H1 (cell line): Measurements from ENCODE around the gene SOST. TPM values are rescaled to one million over a fixed set of nuclear protein-coding genes. Genes with fewer than 3 reads are reported as not detected.

Source experiments
- CTCF ChIA-PET: fragments of 300-600 bp; sonication (Branson Sonifier 250); formaldehyde crosslinking; loops from one replicate; lab custom pipeline; 2021; ENCODE audit not compliant: partially characterized antibody; lab: Charles Lee
- POLR2A ChIA-PET: fragments of 300-600 bp; sonication (Branson Sonifier 250); formaldehyde crosslinking; loops from one replicate; lab custom pipeline; 2021; ENCODE audit warnings: inconsistent platforms; ENCODE audit not compliant: partially characterized antibody; lab: Charles Lee
- DNase-seq, 2 experiments: peaks; one replicate each; pipeline versions ENCODE4 v3.0.0 to v3.0.0-alpha.2; 2010 to 2022; ENCODE audit warnings: low spot score in 2 of 2, low read depth in 1 of 2, mixed read lengths in 1 of 2
- FAIRE-seq: peaks from 2 replicates; lab custom pipeline; 2011; peaks lifted over from hg19 to GRCh38; lab: Jason Lieb, UNC
- H2AFZ ChIP-seq: 2 replicates; pipeline ENCODE4 v1.8.1; 2012; ENCODE audit warnings: low read length, inconsistent platforms
- H2AK5ac ChIP-seq: 2 replicates; pipeline ENCODE4 v1.6.1; 2013; ENCODE audit warnings: low read depth, low read length
- H2BK120ac ChIP-seq: replicated peaks from 2 replicates; pipeline ENCODE3; 2013; ENCODE audit warnings: low read depth, low read length, inconsistent platforms
- H2BK12ac ChIP-seq: 2 replicates; pipeline ENCODE4 v1.6.1; 2013; ENCODE audit warnings: low read depth, low read length
- H2BK15ac ChIP-seq: 2 replicates; pipeline ENCODE4 v1.6.1; 2013; ENCODE audit warnings: low read length
- H2BK20ac ChIP-seq: 2 replicates; pipeline ENCODE4 v1.6.1; 2013; ENCODE audit warnings: low read length
- H2BK5ac ChIP-seq: 2 replicates; pipeline ENCODE4 v1.6.1; 2013; ENCODE audit warnings: low read depth, low read length
- H3K14ac ChIP-seq: 2 replicates; pipeline ENCODE4 v1.6.1; 2013; ENCODE audit warnings: inconsistent platforms; ENCODE audit not compliant: insufficient read length
- H3K18ac ChIP-seq: 2 replicates; pipeline ENCODE4 v1.6.1; 2013; ENCODE audit warnings: low read length; ENCODE audit errors: extremely low read depth
- H3K23ac ChIP-seq: 2 replicates; pipeline ENCODE4 v1.6.1; 2013; ENCODE audit warnings: inconsistent platforms; ENCODE audit not compliant: insufficient read length
- H3K23me2 ChIP-seq: 2 replicates; pipeline ENCODE4 v1.6.1; 2013; ENCODE audit warnings: low read depth, low read length
- H3K27ac ChIP-seq: 2 replicates; pipeline ENCODE4 v1.6.1; 2011; ENCODE audit warnings: low read depth, low read length, inconsistent platforms
- H3K27me3 ChIP-seq, 4 experiments: replicated peaks in 1 of 4; 1 replicate in 1 of 4; 2 replicates in 3 of 4; pipeline versions ENCODE4 v1.6.1 to v1.8.1; 2011 to 2013; ENCODE audit warnings: low read length in 3 of 4, mild to moderate bottlenecking in 3 of 4, inconsistent platforms in 2 of 4, mixed read lengths in 2 of 4, moderate library complexity in 1 of 4; ENCODE audit not compliant: control insufficient read depth in 3 of 4, insufficient read depth in 3 of 4; ENCODE audit errors: extremely low read depth in 1 of 4
- H3K36me3 ChIP-seq, 4 experiments: 2 replicates each; pipeline versions ENCODE4 v1.6.1 to v1.8.1; 2011 to 2013; ENCODE audit warnings: mild to moderate bottlenecking in 4 of 4, low read length in 3 of 4, moderate library complexity in 2 of 4, control low read depth in 1 of 4, inconsistent platforms in 1 of 4; ENCODE audit not compliant: insufficient read depth in 4 of 4, control insufficient read depth in 2 of 4
- H3K4ac ChIP-seq: replicated peaks from 2 replicates; pipeline ENCODE3; 2013; ENCODE audit warnings: low read length, low read depth, mixed read lengths, inconsistent platforms; ENCODE audit not compliant: insufficient read length
- H3K4me1 ChIP-seq, 4 experiments: replicated peaks in 1 of 4; 1 replicate in 1 of 4; 2 replicates in 3 of 4; pipeline versions ENCODE4 v1.6.1 to v1.8.1; 2011 to 2013; ENCODE audit warnings: low read length in 3 of 4, inconsistent platforms in 2 of 4, mixed read lengths in 1 of 4; ENCODE audit not compliant: insufficient read depth in 4 of 4, control insufficient read depth in 3 of 4
- H3K4me2 ChIP-seq, 2 experiments: 2 replicates each; pipeline versions ENCODE4 v1.6.1 to v1.8.1; 2011 to 2013; ENCODE audit warnings: low read depth in 2 of 2, low read length in 2 of 2, control low read depth in 1 of 2, inconsistent platforms in 1 of 2, mild to moderate bottlenecking in 1 of 2; ENCODE audit not compliant: insufficient read depth in 1 of 2
- H3K4me3 ChIP-seq, 4 experiments: fragments of 200-600, 300-600 bp in 1 of 4; sonication (generic), shearing (Covaris generic), sonication (Bioruptor Twin) in 1 of 4; 2 replicates each; pipeline versions ENCODE4 v1.5.1 to v1.8.1; 2011 to 2016; ENCODE audit warnings: low read length in 4 of 4, low read depth in 3 of 4, control low read depth in 2 of 4, inconsistent platforms in 2 of 4, mild to moderate bottlenecking in 2 of 4, mixed read lengths in 1 of 4, moderate library complexity in 1 of 4; ENCODE audit not compliant: insufficient read depth in 2 of 4; ENCODE audit errors: extremely low read depth in 1 of 4
- H3K56ac ChIP-seq: replicated peaks from 2 replicates; pipeline ENCODE3; 2013; ENCODE audit warnings: low read depth, mild to moderate bottlenecking, mixed read lengths, low read length, inconsistent platforms; ENCODE audit not compliant: insufficient read length
- H3K79me1 ChIP-seq: 2 replicates; pipeline ENCODE4 v1.6.1; 2013; ENCODE audit warnings: low read depth, low read length, control low read depth
- H3K79me2 ChIP-seq, 2 experiments: 2 replicates each; pipeline versions ENCODE4 v1.6.1 to v1.8.1; 2012 to 2013; ENCODE audit warnings: low read length in 2 of 2, mild to moderate bottlenecking in 2 of 2, inconsistent platforms in 1 of 2; ENCODE audit not compliant: insufficient read depth in 2 of 2, control insufficient read depth in 1 of 2
- H3K9ac ChIP-seq, 4 experiments: replicated peaks in 1 of 4; 1 replicate in 1 of 4; 2 replicates in 3 of 4; pipeline versions ENCODE4 v1.6.1 to v1.8.1; 2011 to 2013; ENCODE audit warnings: low read depth in 3 of 4, low read length in 3 of 4, control low read depth in 2 of 4, mild to moderate bottlenecking in 2 of 4, moderate library complexity in 2 of 4, inconsistent platforms in 1 of 4; ENCODE audit errors: extremely low read depth in 1 of 4
- H3K9me3 ChIP-seq, 2 experiments: 2 replicates each; pipeline versions ENCODE4 v1.6.1 to v1.8.1; 2012 to 2013; ENCODE audit warnings: mild to moderate bottlenecking in 2 of 2, moderate library complexity in 2 of 2, control low read depth in 1 of 2, inconsistent platforms in 1 of 2, low read depth in 1 of 2, low read length in 1 of 2, mixed read lengths in 1 of 2; ENCODE audit not compliant: insufficient read depth in 2 of 2
- H4K20me1 ChIP-seq, 2 experiments: replicated peaks in 1 of 2; 2 replicates each; pipeline versions ENCODE3 to v1.8.1; 2011 to 2013; ENCODE audit warnings: inconsistent platforms in 2 of 2, low read length in 2 of 2, mild to moderate bottlenecking in 1 of 2; ENCODE audit not compliant: insufficient read depth in 2 of 2, control insufficient read depth in 1 of 2
- H4K5ac ChIP-seq: 2 replicates; pipeline ENCODE4 v1.6.1; 2013; ENCODE audit warnings: low read length, low read depth, mixed read lengths, inconsistent platforms; ENCODE audit not compliant: insufficient read length
- H4K8ac ChIP-seq: 2 replicates; pipeline ENCODE4 v1.8.0; 2013; ENCODE audit warnings: mild to moderate bottlenecking, moderate library complexity, low read length, inconsistent platforms; ENCODE audit not compliant: insufficient read depth; ENCODE audit errors: extremely low read depth
- H4K91ac ChIP-seq: replicated peaks from 2 replicates; pipeline ENCODE3; 2013; ENCODE audit warnings: low read length, mixed read lengths, inconsistent platforms; ENCODE audit not compliant: insufficient read length
- BACH1 ChIP-seq: IDR thresholded peaks from 2 replicates; pipeline ENCODE4 v1.6.1; 2012; ENCODE audit warnings: low read length, improper control_type of control experiment
- FOSL1 ChIP-seq: IDR thresholded peaks from 2 replicates; pipeline ENCODE4 v1.6.1; 2011; ENCODE audit warnings: mild to moderate bottlenecking, low read depth, low read length, moderate library complexity; ENCODE audit not compliant: insufficient read depth
- GABPA ChIP-seq: IDR thresholded peaks from 2 replicates; pipeline ENCODE4 v1.6.1; 2011; ENCODE audit warnings: mild to moderate bottlenecking, low read length, moderate library complexity, borderline replicate concordance; ENCODE audit not compliant: insufficient read depth
- NANOG ChIP-seq: IDR thresholded peaks from 2 replicates; pipeline ENCODE4 v1.6.1; 2011; ENCODE audit warnings: low read length, low read depth, mild to moderate bottlenecking, inconsistent platforms; ENCODE audit not compliant: insufficient read depth, poor library complexity, severe bottlenecking
- POLR2AphosphoS5 ChIP-seq: IDR thresholded peaks from 2 replicates; pipeline ENCODE4 v1.6.1; 2011; ENCODE audit warnings: low read depth, low read length
- RFX5 ChIP-seq: IDR thresholded peaks from 2 replicates; pipeline ENCODE4 v1.6.1; 2011; ENCODE audit warnings: low read depth, low read length, improper control_type of control experiment, borderline replicate concordance
- RNF2 ChIP-seq: fragments of 200-900, 300-1000 bp; sonication (generic); IDR thresholded peaks from 2 replicates; pipeline ENCODE4 v1.7.1; 2016; ENCODE audit warnings: borderline replicate concordance, low read depth, mild to moderate bottlenecking, antibody characterized with exemption, low read length; ENCODE audit not compliant: poor library complexity, severe bottlenecking; ENCODE audit errors: missing control alignments
- SIRT6 ChIP-seq: IDR thresholded peaks from one replicate; pipeline ENCODE4 v1.7.1; 2012; ENCODE audit warnings: low read length, inconsistent platforms
- SP2 ChIP-seq: IDR thresholded peaks from 2 replicates; pipeline ENCODE4 v1.6.1; 2012; ENCODE audit warnings: mild to moderate bottlenecking, low read length, inconsistent platforms
- TBP ChIP-seq: IDR thresholded peaks from 2 replicates; pipeline ENCODE4 v1.6.1; 2011; ENCODE audit warnings: low read depth, low read length, improper control_type of control experiment
- ZNF274 ChIP-seq: IDR thresholded peaks from 2 replicates; pipeline ENCODE4 v1.7.0; 2012; ENCODE audit warnings: low read length, borderline replicate concordance; ENCODE audit errors: extremely low read depth
- WGBS, 2 experiments: shearing (Covaris generic) in 1 of 2; methylation state at CpG; one replicate each; pipeline versions ENCODE4 v1.1.6 to v1.1.7; 2013 to 2015; ENCODE audit warnings: low lambda C conversion rate in 2 of 2, mixed read lengths in 2 of 2, inconsistent platforms in 1 of 2, low coverage in 1 of 2, missing lambda C conversion rate in 1 of 2; ENCODE audit not compliant: insufficient replicate concordance in 2 of 2, insufficient coverage in 1 of 2, insufficient read length in 1 of 2; ENCODE audit errors: extremely low coverage in 1 of 2, missing lambda C conversion rate in 1 of 2; 5-methylcytosine and 5-hydroxymethylcytosine counted together
- polyA plus RNA-seq, 7 experiments: library from polyadenylated mRNA; depleted of rRNA in 3 of 7; stranded (reverse) in 5 of 7; unstranded in 2 of 7; fragments of >200 nt in 5 of 7; fragments of 200-250 nt in 2 of 7; gene quantifications; 1 replicate in 5 of 7; 2 replicates in 1 of 7; 4 replicates in 1 of 7; pipeline versions ENCODE4 v1.2.1 to v1.2.3, GENCODE V29; 2011 to 2013; ENCODE audit warnings: missing spikeins in 2 of 7, mixed read lengths in 2 of 7
- total RNA-seq: library from RNA; stranded (reverse); fragmentation: NEBNext Ultra II Directional; extraction: Animal tissue kit (Norgen Biotek cat#: 25700); gene quantifications from 2 replicates; pipeline ENCODE4 v1.2.1, GENCODE V29; 2021

The SOST gene
- total and polyA plus RNA-seq, 2 of the 8 experiments (the other 6 are each of a cell fraction or from before 2014, with no cell fraction given), result 0.08 TPM; not detected in 1

DNA sequence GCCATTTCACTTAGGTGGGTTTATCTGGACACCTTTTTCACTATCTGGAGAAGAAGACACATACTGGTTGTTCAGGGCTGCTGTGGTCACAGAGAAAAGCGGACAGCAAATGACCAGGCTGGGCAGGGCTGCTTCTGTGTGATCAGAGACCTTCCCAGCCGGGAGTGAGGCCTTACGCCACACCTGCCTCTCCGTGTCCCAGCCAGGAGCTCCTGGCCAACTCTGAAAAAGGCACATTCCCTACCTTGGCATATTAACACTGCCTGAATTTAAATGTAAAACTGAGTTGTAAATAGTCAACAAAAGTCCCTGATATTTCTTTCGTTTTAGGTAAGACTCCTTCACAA is 9.1 kb upstream of the SOST start:
- Histone ChIP-seq H3K4me1 (no peaks in the 10 kb centered on the region), H3K79me1 (no peaks in the 10 kb centered on the region; the same call in 1 of the 2 replicates), H3K18ac (no peak overlapping the region), H3K4ac (no peak overlapping the region), H2BK15ac (no peak overlapping the region), H3K79me2 (no peaks in the 10 kb centered on the region), H2BK5ac (no peak overlapping the region), H3K4me3 (no peak overlapping the region), H2BK20ac (no peak overlapping the region), H4K5ac (no peak overlapping the region), H4K91ac (no peak overlapping the region), H3K27me3 (no peaks in the 10 kb centered on the region), H3K27ac (no peak overlapping the region), H2BK120ac (no peak overlapping the region), H2BK12ac (no peak overlapping the region), H3K9me3 (no peaks in the 10 kb centered on the region), H3K23ac (no peak overlapping the region), H3K4me2 (no peak overlapping the region), H2AFZ (no peak overlapping the region), H3K36me3 (peaks cover 0 to 15% (median 5%) of the 10 kb centered on the region in 4 experiments; a peak in 5 of 8 replicates), H3K23me2 (no peaks in the 10 kb centered on the region), H3K14ac (no peak overlapping the region), H4K8ac (no peak overlapping the region), H3K9ac (no peak overlapping the region), H2AK5ac (no peak overlapping the region), H4K20me1 (no peaks in the 10 kb centered on the region), H3K56ac (no peak overlapping the region)
- 78% methylated on average over 5 of the region's 5 CpGs; no CpG with 5 or more reads in 1 of the 2 experiments for WGBS, 2 experiments
- ChIA-PET CTCF (interaction anchor here (0.6 to 15.3 kb wide), 24 partner anchors 7 to 192 kb away, joined by 3 to 220 read pairs (median 6); partner anchors contain the start of genes CD300LG, CFAP97D1 and SOST), POLR2A (interaction anchor here (1.0 to 1.4 kb wide), 2 partner anchors 10 to 53 kb away, joined by 3 read pairs; no protein-coding TSS in a partner anchor)
- DNase-seq (no peak), FAIRE-seq (no peak)
- no peak for TF ChIP-seq ZNF274
- TF ChIP-seq RNF2, result no peak
- TF ChIP-seq RFX5, result no peak
- no peak for TF ChIP-seq NANOG
- TF ChIP-seq SP2, result no peak
- no peak for TF ChIP-seq SIRT6
- no peak for TF ChIP-seq BACH1
- no peak for TF ChIP-seq POLR2AphosphoS5
- TF ChIP-seq FOSL1, result no peak
- TF ChIP-seq TBP, result no peak
- no peak for TF ChIP-seq GABPA
